HEK293 (cell line): ENCODE measurements around the gene CDC73.

Experiments used
- CTCF ChIP-seq: fragments of 450-650 bp; formaldehyde crosslinking; IDR thresholded peaks from 2 replicates; pipeline ENCODE4 v1.5.1; 2016; ENCODE audit warnings: missing biosample characterization, missing genetic modification characterization
- HOXA7 ChIP-seq: sonication (generic); formaldehyde crosslinking; IDR thresholded peaks from 2 replicates; pipeline ENCODE4 v1.8.1; 2022; ENCODE audit warnings: missing genetic modification reagents, borderline replicate concordance
- ZFP41 ChIP-seq: fragments of 450-650 bp; formaldehyde crosslinking; IDR thresholded peaks from 2 replicates; pipeline ENCODE4 v1.5.1; 2016; ENCODE audit warnings: missing biosample characterization, missing genetic modification characterization, borderline replicate concordance
- ZNF830 ChIP-seq: fragments of 450-650 bp; IDR thresholded peaks from 2 replicates; pipeline ENCODE4 v1.5.0; 2018; ENCODE audit warnings: missing biosample characterization, missing genetic modification characterization, low read depth, mild to moderate bottlenecking, moderate library complexity

GRCh38 chr1:193219391-193219790 is 97.6 kb downstream of the CDC73 start:
- no peak for TF ChIP-seq CTCF (tag by site-specific recombination)
- TF ChIP-seq HOXA7, result no peak
- no peak for TF ChIP-seq ZFP41
- TF ChIP-seq ZNF830, result no peak
